HepG2 (cell line): ENCODE data around the gene SYVN1. TPM values are rescaled to one million over a fixed set of nuclear protein-coding genes. Genes with fewer than 3 reads are reported as not detected.
A peak's percentile ranks its signal among the peaks of the same experiment; 100 is the strongest.

Experiments used
- ATF2 ChIP-seq: sonication (generic); formaldehyde crosslinking; IDR thresholded peaks from 2 replicates; pipeline ENCODE4 v1.4.0; 2020; ENCODE audit warnings: missing genetic modification reagents
- ATM ChIP-seq: fragments of 450-650 bp; IDR thresholded peaks from 2 replicates; pipeline ENCODE4 v1.7.1; 2017; ENCODE audit warnings: mild to moderate bottlenecking, borderline replicate concordance
- FOXK2 ChIP-seq: fragments of 450-650 bp; IDR thresholded peaks from 2 replicates; pipeline ENCODE4 v1.6.1; 2016
- GATAD1 ChIP-seq: IDR thresholded peaks from 2 replicates; pipeline ENCODE4 v1.6.1; 2016; ENCODE audit warnings: missing genetic modification reagents, missing compliant biosample characterization
- GZF1 ChIP-seq: sonication (generic); formaldehyde crosslinking; IDR thresholded peaks from 2 replicates; pipeline ENCODE4 v1.5.1; 2020; ENCODE audit warnings: mild to moderate bottlenecking, missing genetic modification reagents
- KAT2B ChIP-seq: fragments of 150-350 bp; IDR thresholded peaks from 2 replicates; pipeline ENCODE4 v1.6.1; 2014; ENCODE audit warnings: low read depth, low read length, borderline replicate concordance
- KAT8 ChIP-seq: IDR thresholded peaks from 2 replicates; pipeline ENCODE4 v1.6.1; 2016; ENCODE audit warnings: missing genetic modification reagents, missing compliant biosample characterization
- RBAK ChIP-seq: sonication (generic); formaldehyde crosslinking; IDR thresholded peaks from 2 replicates; pipeline ENCODE4 v1.5.1; 2020; ENCODE audit warnings: mild to moderate bottlenecking, missing genetic modification reagents
- RBM39 ChIP-seq: fragments of 200-400 bp; formaldehyde crosslinking; IDR thresholded peaks from one replicate; pipeline ENCODE4 v1.6.1; 2018; ENCODE audit warnings: antibody characterized with exemption, mild to moderate bottlenecking, low read depth, low read length; ENCODE audit not compliant: poor library complexity, severe bottlenecking
- RFX1 ChIP-seq: fragments of 450-650 bp; IDR thresholded peaks from 2 replicates; pipeline ENCODE4 v1.6.1; 2017
- STAT5B ChIP-seq: sonication (generic); formaldehyde crosslinking; IDR thresholded peaks from 2 replicates; pipeline ENCODE4 v1.4.0; 2020; ENCODE audit warnings: missing genetic modification reagents
- TARDBP ChIP-seq: sonication (generic); formaldehyde crosslinking; IDR thresholded peaks from 2 replicates; pipeline ENCODE4 v1.8.0; 2022; ENCODE audit warnings: mild to moderate bottlenecking, missing genetic modification reagents
- WIZ ChIP-seq: sonication (generic); formaldehyde crosslinking; IDR thresholded peaks from 2 replicates; pipeline ENCODE4 v1.5.1; 2020; ENCODE audit warnings: mild to moderate bottlenecking, missing genetic modification reagents
- ZNF260 ChIP-seq: sonication (generic); formaldehyde crosslinking; IDR thresholded peaks from 2 replicates; pipeline ENCODE4 v1.4.0; 2020; ENCODE audit warnings: missing genetic modification reagents, low read depth, mild to moderate bottlenecking, borderline replicate concordance
- ZNF275 ChIP-seq: sonication (generic); formaldehyde crosslinking; IDR thresholded peaks from 2 replicates; pipeline ENCODE4 v1.8.0; 2022; ENCODE audit warnings: missing genetic modification reagents, mild to moderate bottlenecking, inconsistent platforms, borderline replicate concordance
- ZNF460 ChIP-seq: sonication (generic); formaldehyde crosslinking; IDR thresholded peaks from 2 replicates; pipeline ENCODE4 v1.5.1; 2020; ENCODE audit warnings: missing genetic modification reagents, mild to moderate bottlenecking, borderline replicate concordance
- ZNF563 ChIP-seq: sonication (generic); formaldehyde crosslinking; IDR thresholded peaks from 2 replicates; pipeline ENCODE4 v1.8.0; 2022; ENCODE audit warnings: mild to moderate bottlenecking, moderate library complexity, missing genetic modification reagents
- ZNF605 ChIP-seq: sonication (generic); formaldehyde crosslinking; IDR thresholded peaks from 2 replicates; pipeline ENCODE4 v1.8.0; 2022; ENCODE audit warnings: mild to moderate bottlenecking, missing genetic modification reagents
- polyA plus RNA-seq, 8 experiments: library from polyadenylated mRNA; depleted of rRNA in 3 of 8; stranded (reverse) in 7 of 8; unstranded in 1 of 8; fragments of >200 nt; fragmentation: Illumina TruSeq in 4 of 8; extraction: Trizol in 4 of 8; gene quantifications; 2 replicates each; pipeline versions ENCODE4 v1.2.1 to v1.2.3, GENCODE V29; 2011 to 2016; ENCODE audit warnings: low read depth in 4 of 8, missing spikeins in 1 of 8, mixed read lengths in 1 of 8; ENCODE audit not compliant: insufficient read depth in 1 of 8
- total RNA-seq, 5 experiments: library from RNA; depleted of rRNA; stranded (reverse); fragments of >200 nt; fragmentation: Illumina TruSeq; extraction: Trizol; gene quantifications; 2 replicates each; pipeline ENCODE4 v1.2.3, GENCODE V29; 2016; ENCODE audit warnings: low read depth in 1 of 5
- TF ChIP-seq, protein P1 (sequence below): sonication (generic); formaldehyde crosslinking; IDR thresholded peaks from 2 replicates; pipeline ENCODE4 v1.4.0; 2020; ENCODE audit warnings: mild to moderate bottlenecking, low read depth, missing genetic modification reagents
- TF ChIP-seq, protein P2 (sequence below): sonication (generic); formaldehyde crosslinking; IDR thresholded peaks from 2 replicates; pipeline ENCODE4 v1.4.0; 2020; ENCODE audit warnings: missing genetic modification reagents, mild to moderate bottlenecking, borderline replicate concordance
- TF ChIP-seq, protein P3 (sequence below): sonication (generic); formaldehyde crosslinking; IDR thresholded peaks from 2 replicates; pipeline ENCODE4 v1.5.1; 2020; ENCODE audit warnings: mild to moderate bottlenecking, missing genetic modification reagents

SYVN1 gene
- total and polyA plus RNA-seq, 2 of the 13 experiments (the other 11 are each of a cell fraction or from before 2014, with no cell fraction given): 10.3 to 22.5 TPM

GRCh38 chr11:65083834-65084597, 50.3 kb downstream of the SYVN1 start, which contains the start of the genes CDCA5 and ZFPL1 (continued):
- TF ChIP-seq KAT2B: no peak
- peak; percentile 90 for TF ChIP-seq TARDBP (CRISPR knock-in tag)
- 0 out of 2 replicates have a peak, but pooled peaks have one; percentile 22 for TF ChIP-seq FOXK2
- no peak for TF ChIP-seq ZNF260 (CRISPR knock-in tag)
- peak; percentile 100 for TF ChIP-seq GATAD1 (CRISPR knock-in tag)
- no peak for TF ChIP-seq RFX1
- peak; percentile 99 for TF ChIP-seq KAT8 (CRISPR knock-in tag)
- 0 out of 2 replicates have a peak, but pooled peaks have one; percentile 65 for TF ChIP-seq ZNF563 (CRISPR knock-in tag)
- TF ChIP-seq ATM: no peak
- TF ChIP-seq, protein P1, sequence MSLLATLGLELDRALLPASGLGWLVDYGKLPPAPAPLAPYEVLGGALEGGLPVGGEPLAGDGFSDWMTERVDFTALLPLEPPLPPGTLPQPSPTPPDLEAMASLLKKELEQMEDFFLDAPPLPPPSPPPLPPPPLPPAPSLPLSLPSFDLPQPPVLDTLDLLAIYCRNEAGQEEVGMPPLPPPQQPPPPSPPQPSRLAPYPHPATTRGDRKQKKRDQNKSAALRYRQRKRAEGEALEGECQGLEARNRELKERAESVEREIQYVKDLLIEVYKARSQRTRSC (CRISPR knock-in tag): no peak
- no peak for TF ChIP-seq GZF1
- TF ChIP-seq ZNF605 (CRISPR knock-in tag): peak; percentile 85
- TF ChIP-seq, protein P2, sequence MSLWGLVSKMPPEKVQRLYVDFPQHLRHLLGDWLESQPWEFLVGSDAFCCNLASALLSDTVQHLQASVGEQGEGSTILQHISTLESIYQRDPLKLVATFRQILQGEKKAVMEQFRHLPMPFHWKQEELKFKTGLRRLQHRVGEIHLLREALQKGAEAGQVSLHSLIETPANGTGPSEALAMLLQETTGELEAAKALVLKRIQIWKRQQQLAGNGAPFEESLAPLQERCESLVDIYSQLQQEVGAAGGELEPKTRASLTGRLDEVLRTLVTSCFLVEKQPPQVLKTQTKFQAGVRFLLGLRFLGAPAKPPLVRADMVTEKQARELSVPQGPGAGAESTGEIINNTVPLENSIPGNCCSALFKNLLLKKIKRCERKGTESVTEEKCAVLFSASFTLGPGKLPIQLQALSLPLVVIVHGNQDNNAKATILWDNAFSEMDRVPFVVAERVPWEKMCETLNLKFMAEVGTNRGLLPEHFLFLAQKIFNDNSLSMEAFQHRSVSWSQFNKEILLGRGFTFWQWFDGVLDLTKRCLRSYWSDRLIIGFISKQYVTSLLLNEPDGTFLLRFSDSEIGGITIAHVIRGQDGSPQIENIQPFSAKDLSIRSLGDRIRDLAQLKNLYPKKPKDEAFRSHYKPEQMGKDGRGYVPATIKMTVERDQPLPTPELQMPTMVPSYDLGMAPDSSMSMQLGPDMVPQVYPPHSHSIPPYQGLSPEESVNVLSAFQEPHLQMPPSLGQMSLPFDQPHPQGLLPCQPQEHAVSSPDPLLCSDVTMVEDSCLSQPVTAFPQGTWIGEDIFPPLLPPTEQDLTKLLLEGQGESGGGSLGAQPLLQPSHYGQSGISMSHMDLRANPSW (CRISPR knock-in tag): peak; percentile 68; the same call in 1 of the 2 replicates
- TF ChIP-seq, protein P3, sequence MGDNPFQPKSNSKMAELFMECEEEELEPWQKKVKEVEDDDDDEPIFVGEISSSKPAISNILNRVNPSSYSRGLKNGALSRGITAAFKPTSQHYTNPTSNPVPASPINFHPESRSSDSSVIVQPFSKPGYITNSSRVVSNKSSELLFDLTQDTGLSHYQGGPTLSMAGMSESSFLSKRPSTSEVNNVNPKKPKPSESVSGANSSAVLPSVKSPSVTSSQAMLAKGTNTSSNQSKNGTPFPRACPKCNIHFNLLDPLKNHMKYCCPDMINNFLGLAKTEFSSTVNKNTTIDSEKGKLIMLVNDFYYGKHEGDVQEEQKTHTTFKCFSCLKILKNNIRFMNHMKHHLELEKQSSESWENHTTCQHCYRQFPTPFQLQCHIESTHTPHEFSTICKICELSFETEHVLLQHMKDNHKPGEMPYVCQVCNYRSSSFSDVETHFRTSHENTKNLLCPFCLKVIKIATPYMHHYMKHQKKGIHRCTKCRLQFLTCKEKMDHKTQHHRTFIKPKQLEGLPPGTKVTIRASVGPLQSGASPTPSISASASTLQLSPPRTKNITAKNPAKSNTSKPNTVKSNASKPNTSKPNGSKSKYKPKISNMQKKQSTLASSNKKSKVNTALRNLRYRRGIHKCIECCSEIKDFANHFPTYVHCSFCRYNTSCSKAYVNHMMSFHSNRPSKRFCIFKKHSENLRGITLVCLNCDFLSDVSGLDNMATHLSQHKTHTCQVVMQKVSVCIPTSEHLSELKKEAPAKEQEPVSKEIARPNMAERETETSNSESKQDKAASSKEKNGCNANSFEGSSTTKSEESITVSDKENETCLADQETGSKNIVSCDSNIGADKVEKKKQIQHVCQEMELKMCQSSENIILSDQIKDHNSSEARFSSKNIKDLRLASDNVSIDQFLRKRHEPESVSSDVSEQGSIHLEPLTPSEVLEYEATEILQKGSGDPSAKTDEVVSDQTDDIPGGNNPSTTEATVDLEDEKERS (CRISPR knock-in tag): no peak
- no peak for TF ChIP-seq RBAK (CRISPR knock-in tag)
- peak; percentile 28; the same call in 1 of the 2 replicates for TF ChIP-seq STAT5B (CRISPR knock-in tag)
- no peak for TF ChIP-seq WIZ (CRISPR knock-in tag)
- TF ChIP-seq ZNF275 (CRISPR knock-in tag): no peak
- TF ChIP-seq ZNF460 (CRISPR knock-in tag): no peak; the same call in 1 of the 2 replicates
- TF ChIP-seq ATF2 (CRISPR knock-in tag): no peak
- TF ChIP-seq RBM39: no peak
